Gastroesophageal sphincter (tissue), 3 donors: ENCODE data around the gene SRCIN1.

Experiments used
- POLR2AphosphoS5 ChIP-seq: sonication (generic); formaldehyde crosslinking; IDR thresholded peaks from one replicate; pipeline ENCODE4 v1.6.1; 2017; ENCODE audit warnings: antibody characterized with exemption
- TF ChIP-seq, protein P1 (sequence below), 4 experiments: fragments of 200-600 bp in 2 of 4; fragments of 450-650 bp in 2 of 4; sonication (generic) in 1 of 4; IDR thresholded peaks; one replicate each; pipeline ENCODE4 v1.5.1; 2017 to 2019; ENCODE audit warnings: antibody characterized with exemption in 4 of 4, mild to moderate bottlenecking in 2 of 4, moderate library complexity in 2 of 4

DNA sequence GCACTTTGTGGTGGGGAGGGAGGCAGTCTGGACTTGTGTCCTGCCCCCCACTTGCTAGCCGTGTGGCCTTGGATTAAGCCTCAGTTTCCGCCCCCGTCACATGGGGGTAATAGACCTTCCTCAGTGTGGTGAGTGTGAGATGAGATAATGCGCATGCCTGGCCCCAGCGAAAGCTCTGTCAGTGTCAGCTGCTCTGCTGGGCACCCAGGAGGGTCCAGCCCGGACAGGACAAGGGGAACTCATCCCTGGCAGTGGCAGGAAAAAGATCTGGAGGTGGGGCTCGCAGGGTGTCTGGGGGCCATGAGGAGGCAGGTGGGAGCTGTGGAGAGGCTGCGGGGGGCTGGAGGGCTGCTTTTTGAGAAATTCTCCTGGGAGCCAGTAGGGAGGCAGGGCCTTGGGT is 63.5 kb downstream of the SRCIN1 start:
- TF ChIP-seq POLR2AphosphoS5 = no peak
- TF ChIP-seq, protein P1, sequence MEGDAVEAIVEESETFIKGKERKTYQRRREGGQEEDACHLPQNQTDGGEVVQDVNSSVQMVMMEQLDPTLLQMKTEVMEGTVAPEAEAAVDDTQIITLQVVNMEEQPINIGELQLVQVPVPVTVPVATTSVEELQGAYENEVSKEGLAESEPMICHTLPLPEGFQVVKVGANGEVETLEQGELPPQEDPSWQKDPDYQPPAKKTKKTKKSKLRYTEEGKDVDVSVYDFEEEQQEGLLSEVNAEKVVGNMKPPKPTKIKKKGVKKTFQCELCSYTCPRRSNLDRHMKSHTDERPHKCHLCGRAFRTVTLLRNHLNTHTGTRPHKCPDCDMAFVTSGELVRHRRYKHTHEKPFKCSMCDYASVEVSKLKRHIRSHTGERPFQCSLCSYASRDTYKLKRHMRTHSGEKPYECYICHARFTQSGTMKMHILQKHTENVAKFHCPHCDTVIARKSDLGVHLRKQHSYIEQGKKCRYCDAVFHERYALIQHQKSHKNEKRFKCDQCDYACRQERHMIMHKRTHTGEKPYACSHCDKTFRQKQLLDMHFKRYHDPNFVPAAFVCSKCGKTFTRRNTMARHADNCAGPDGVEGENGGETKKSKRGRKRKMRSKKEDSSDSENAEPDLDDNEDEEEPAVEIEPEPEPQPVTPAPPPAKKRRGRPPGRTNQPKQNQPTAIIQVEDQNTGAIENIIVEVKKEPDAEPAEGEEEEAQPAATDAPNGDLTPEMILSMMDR (IDR thresholded peaks at IDR 0.05) = no peak
